Activated CD8-positive, alpha-beta T cell treated with anti-CD3 and anti-CD28 coated beads for 36 hours (primary cell): Measurements from ENCODE around the gene KATNBL1. TPM values are rescaled to one million over a fixed set of nuclear protein-coding genes. Genes with fewer than 3 reads are reported as not detected.
A peak's percentile ranks its signal among the peaks of the same experiment; 100 is the strongest.

Experiments used
- ATAC-seq: fragments of 200-7000 bp; cut with Tn5 transposase; one replicate; pipeline ENCODE4 v1.10.0; 2021; ENCODE audit warnings: mild to moderate bottlenecking, moderate library complexity
- CTCF ChIA-PET: fragments of 350-600 bp; sonication (Branson Sonifier 250); formaldehyde crosslinking; loops from one replicate; lab custom pipeline; 2021; ENCODE audit warnings: antibody characterized with exemption; lab: Charles Lee
- POLR2A ChIA-PET: fragments of 350-600 bp; sonication (Branson Sonifier 250); formaldehyde crosslinking; loops from one replicate; lab custom pipeline; 2021; ENCODE audit warnings: antibody characterized with exemption; lab: Charles Lee
- DNase-seq: peaks from one replicate; pipeline ENCODE4 v3.0.0-alpha.2; 2020
- H3K27ac Mint-ChIP-seq: one replicate; pipeline ENCODE4 v1.8.0; 2021; ENCODE audit warnings: mild to moderate bottlenecking, mixed read lengths
- H3K27me3 Mint-ChIP-seq: one replicate; pipeline ENCODE4 v1.8.0; 2021; ENCODE audit warnings: mixed read lengths
- H3K36me3 Mint-ChIP-seq: one replicate; pipeline ENCODE4 v1.8.0; 2021; ENCODE audit warnings: low read depth, mixed read lengths
- H3K4me1 Mint-ChIP-seq: one replicate; pipeline ENCODE4 v1.8.0; 2021; ENCODE audit warnings: low read depth, mixed read lengths
- H3K4me3 Mint-ChIP-seq: one replicate; pipeline ENCODE4 v1.8.0; 2021; ENCODE audit warnings: mild to moderate bottlenecking, moderate library complexity, mixed read lengths
- H3K9me3 Mint-ChIP-seq: one replicate; pipeline ENCODE4 v1.8.0; 2021; ENCODE audit warnings: mixed read lengths
- intact Hi-C: fragments of 100-400 bp; cut with micrococcal nuclease; formaldehyde crosslinking; loops from one replicate; pipeline ENCODE4 v1.10.0; 2022
- total RNA-seq, 2 experiments: library from RNA; stranded (reverse); gene quantifications; one replicate each; pipeline ENCODE4 v1.2.3, GENCODE V29; 2021
- TF ChIP-seq, protein P1 (sequence below): fragments of 200-600 bp; IDR thresholded peaks from one replicate; pipeline ENCODE4 v1.8.0; 2022; ENCODE audit warnings: antibody characterized with exemption, mild to moderate bottlenecking

KATNBL1 gene, protein sequence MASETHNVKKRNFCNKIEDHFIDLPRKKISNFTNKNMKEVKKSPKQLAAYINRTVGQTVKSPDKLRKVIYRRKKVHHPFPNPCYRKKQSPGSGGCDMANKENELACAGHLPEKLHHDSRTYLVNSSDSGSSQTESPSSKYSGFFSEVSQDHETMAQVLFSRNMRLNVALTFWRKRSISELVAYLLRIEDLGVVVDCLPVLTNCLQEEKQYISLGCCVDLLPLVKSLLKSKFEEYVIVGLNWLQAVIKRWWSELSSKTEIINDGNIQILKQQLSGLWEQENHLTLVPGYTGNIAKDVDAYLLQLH
- total RNA-seq: 10 to 100 TPM; 41.6 to 45.5 TPM

DNA sequence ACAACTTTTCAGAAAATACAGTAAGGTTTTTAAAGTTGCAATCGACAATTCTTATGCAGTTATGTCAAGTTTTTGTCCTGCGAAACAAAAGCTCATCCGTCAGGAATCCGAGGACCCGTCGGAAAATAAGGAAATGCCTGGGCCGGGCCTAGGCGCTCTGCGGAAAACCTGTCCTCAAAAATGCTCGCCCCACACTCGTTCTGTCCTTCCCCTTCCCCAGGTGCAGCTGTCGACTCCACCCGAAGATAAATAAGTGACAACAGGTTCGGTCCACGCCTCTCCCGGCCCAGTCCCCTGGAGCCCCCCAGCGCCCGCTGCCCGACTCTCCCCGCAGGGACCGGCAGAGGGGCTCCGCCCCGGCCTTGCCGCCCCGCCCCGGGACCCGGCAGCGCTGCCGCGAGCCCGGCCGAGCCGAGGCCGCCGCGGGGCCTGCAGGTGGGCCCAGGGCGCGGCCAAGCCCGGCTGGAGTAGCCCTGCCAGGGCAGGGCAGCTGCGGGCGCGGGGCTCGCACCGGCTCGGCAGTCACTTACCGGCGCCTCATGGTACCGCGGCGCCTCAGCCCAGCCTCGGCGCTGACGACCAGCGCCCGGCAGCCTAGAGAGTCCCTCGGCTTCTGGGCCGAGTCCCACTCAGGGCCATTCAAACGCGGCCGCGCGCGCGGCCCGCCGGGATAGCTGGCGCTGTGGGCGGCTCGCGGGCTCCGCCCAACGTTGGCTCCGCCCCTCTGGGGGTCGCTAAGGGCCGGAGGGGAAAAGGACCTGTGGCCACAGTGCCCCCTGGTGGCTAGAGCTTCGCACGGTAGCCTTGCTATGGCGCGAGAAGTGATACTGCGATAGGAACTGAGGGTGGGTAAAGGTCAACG, at the start of gene KATNBL1:
TSS of gene KATNBL1 (minus strand) at position 676 of the 862 bp plus-strand sequence. CDS start 46,420 bp downstream, outside the sequence.
- DNase-seq (peak; percentile 98), ATAC-seq (peak; percentile 97)
- intact Hi-C loops: loop anchor here (1.0 to 2.0 kb wide), 2 partner anchors 99 to 147 kb away; no protein-coding TSS in a partner anchor
- Mint-ChIP-seq H3K27ac (peak within 1 kb of the TSS; percentile 87), H3K36me3 (peaks cover 12% of the 10 kb centered on the region), H3K4me1 (peaks cover 24% of the 10 kb centered on the region), H3K27me3 (no peaks in the 10 kb centered on the region), H3K4me3 (peak within 1 kb of the TSS; percentile 88), H3K9me3 (no peaks in the 10 kb centered on the region)
- CTCF ChIA-PET: interaction anchor here (0.5 to 5.1 kb wide), 40 partner anchors 8 to 472 kb away, joined by 3 to 69 read pairs (median 4); partner anchors contain the start of genes EMC4, EMC7 and PGBD4
- POLR2A ChIA-PET: interaction anchor here (0.7 to 2.3 kb wide), 6 partner anchors 10 to 171 kb away, joined by 3 to 11 read pairs (median 4); partner anchors contain the start of genes AVEN, EMC4, EMC7 and PGBD4
- TF ChIP-seq, protein P1, sequence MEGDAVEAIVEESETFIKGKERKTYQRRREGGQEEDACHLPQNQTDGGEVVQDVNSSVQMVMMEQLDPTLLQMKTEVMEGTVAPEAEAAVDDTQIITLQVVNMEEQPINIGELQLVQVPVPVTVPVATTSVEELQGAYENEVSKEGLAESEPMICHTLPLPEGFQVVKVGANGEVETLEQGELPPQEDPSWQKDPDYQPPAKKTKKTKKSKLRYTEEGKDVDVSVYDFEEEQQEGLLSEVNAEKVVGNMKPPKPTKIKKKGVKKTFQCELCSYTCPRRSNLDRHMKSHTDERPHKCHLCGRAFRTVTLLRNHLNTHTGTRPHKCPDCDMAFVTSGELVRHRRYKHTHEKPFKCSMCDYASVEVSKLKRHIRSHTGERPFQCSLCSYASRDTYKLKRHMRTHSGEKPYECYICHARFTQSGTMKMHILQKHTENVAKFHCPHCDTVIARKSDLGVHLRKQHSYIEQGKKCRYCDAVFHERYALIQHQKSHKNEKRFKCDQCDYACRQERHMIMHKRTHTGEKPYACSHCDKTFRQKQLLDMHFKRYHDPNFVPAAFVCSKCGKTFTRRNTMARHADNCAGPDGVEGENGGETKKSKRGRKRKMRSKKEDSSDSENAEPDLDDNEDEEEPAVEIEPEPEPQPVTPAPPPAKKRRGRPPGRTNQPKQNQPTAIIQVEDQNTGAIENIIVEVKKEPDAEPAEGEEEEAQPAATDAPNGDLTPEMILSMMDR: peak; percentile 77

DNA sequence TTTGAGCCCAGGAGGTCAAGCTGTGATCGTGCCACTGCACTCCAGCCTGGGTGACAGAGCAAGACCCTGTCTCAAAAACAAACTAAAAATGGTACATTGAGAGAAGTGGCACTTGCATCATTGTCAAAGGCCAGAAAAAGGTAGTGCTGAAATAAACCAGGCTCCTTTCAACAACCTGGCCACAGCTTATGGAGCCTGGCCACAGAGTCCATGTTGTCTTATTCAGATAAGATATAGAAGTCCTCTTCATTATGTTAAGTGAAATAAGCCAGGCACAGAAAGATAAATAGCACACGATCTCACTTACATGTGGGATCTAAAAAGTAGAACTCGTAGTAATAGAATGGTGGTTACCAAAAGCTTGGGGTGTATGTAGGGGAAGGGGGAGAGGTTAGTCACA, 49.7 kb upstream of the KATNBL1 start:
- ATAC-seq (no peak), DNase-seq (no peak)
- H3K36me3 Mint-ChIP-seq: peaks cover 5% of the 10 kb centered on the region
- no peak overlapping the region for H3K4me3 Mint-ChIP-seq
- H3K27me3 Mint-ChIP-seq: no peaks in the 10 kb centered on the region
- intact Hi-C loops: no loop called here
- H3K4me1 Mint-ChIP-seq: peaks cover 6% of the 10 kb centered on the region
- ChIA-PET CTCF (interaction anchor here (1.4 to 3.4 kb wide), 2 partner anchors 10 to 18 kb away, joined by 4 to 24 read pairs; no protein-coding TSS in a partner anchor), POLR2A (interaction anchor here (1.4 kb wide), 1 partner anchor 16 kb away, joined by 4 read pairs; no protein-coding TSS in a partner anchor)
- TF ChIP-seq, protein P1: no peak
- H3K27ac Mint-ChIP-seq: no peak overlapping the region
- H3K9me3 Mint-ChIP-seq: no peaks in the 10 kb centered on the region

DNA sequence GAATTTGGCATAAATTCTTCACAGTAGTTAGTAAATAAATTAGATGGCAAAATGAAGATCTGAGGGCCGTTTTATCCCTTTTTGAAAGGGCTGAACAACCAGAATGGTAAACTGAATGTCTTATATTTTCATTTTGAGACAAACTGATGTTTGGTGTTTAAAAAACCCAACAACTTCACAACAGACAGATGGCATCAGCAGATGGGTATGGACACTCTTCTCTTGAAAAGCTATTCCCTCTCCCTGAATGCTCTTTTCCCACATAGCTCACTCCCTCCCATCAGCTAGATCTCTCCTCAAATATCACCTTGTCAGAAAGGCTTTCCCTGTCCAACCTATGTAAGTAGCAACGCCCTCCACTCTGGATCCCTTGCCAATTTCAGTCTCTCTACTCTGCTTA, 48.3 kb upstream of the KATNBL1 start:
- Mint-ChIP-seq H3K4me1 (peaks cover 2% of the 10 kb centered on the region), H3K36me3 (peaks cover 11% of the 10 kb centered on the region), H3K4me3 (no peak overlapping the region), H3K9me3 (no peaks in the 10 kb centered on the region), H3K27me3 (no peaks in the 10 kb centered on the region), H3K27ac (peak overlapping the region; percentile 47)
- TF ChIP-seq, protein P1: no peak
- DNase-seq (no peak), ATAC-seq (no peak)
- ChIA-PET POLR2A (no interaction called here), CTCF (interaction anchor here (1.5 to 3.4 kb wide), 3 partner anchors 16 to 86 kb away, joined by 3 to 24 read pairs (median 4); no protein-coding TSS in a partner anchor)
- intact Hi-C loops: no loop called here

DNA sequence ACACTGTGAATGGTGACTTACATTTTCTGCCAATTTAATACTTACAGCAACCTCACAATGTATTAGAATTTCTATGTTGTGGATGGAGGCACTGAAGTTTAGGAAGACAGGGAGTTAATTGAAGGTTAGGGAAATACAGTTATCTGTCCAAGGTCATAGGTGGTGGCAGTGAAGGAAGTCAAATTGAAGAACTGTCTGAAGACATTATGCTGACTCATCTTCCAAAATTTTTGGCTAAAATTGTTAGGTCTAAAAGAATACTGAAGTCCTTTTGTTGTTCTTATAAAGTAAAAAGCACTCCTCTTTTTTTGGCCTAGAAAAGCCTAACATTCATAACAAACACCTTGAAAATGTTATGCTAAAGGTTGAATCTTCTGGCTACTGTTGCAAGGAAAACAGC, 42.6 kb upstream of the KATNBL1 start:
- no peak overlapping the region for H3K4me3 Mint-ChIP-seq
- ChIA-PET CTCF (interaction anchor here (1.1 kb wide), 1 partner anchor 113 kb away, joined by 3 read pairs; no protein-coding TSS in a partner anchor), POLR2A (no interaction called here)
- DNase-seq (no peak), ATAC-seq (no peak)
- H3K27ac Mint-ChIP-seq: peak overlapping the region; percentile 12
- peaks cover 21% of the 10 kb centered on the region for H3K36me3 Mint-ChIP-seq
- H3K9me3 Mint-ChIP-seq: no peaks in the 10 kb centered on the region
- no peaks in the 10 kb centered on the region for H3K27me3 Mint-ChIP-seq
- TF ChIP-seq, protein P1: no peak
- intact Hi-C loops: no loop called here
- peaks cover 7% of the 10 kb centered on the region for H3K4me1 Mint-ChIP-seq
